GM12878 (cell line): Measurements from ENCODE around the gene ZSWIM3. TPM values are rescaled to one million over a fixed set of nuclear protein-coding genes. Genes with fewer than 3 reads are reported as not detected.

Experiments used
- BCL11A ChIP-seq: IDR thresholded peaks from 2 replicates; pipeline ENCODE4 v1.6.1; 2011; ENCODE audit warnings: low read depth, low read length
- BHLHE40 ChIP-seq, 2 experiments: fragments of 450-650 bp in 1 of 2; IDR thresholded peaks; 2 replicates each; pipeline ENCODE4 v1.6.1; 2011 to 2017; ENCODE audit warnings: low read depth in 2 of 2, borderline replicate concordance in 1 of 2, improper control_type of control experiment in 1 of 2, low read length in 1 of 2, mild to moderate bottlenecking in 1 of 2
- FOS ChIP-seq: IDR thresholded peaks from 3 replicates; pipeline ENCODE4 v1.6.1; 2011; ENCODE audit warnings: borderline replicate concordance; ENCODE audit not compliant: insufficient read length; ENCODE audit errors: extremely low read depth
- HDGF ChIP-seq: fragments of 450-650 bp; IDR thresholded peaks from 2 replicates; pipeline ENCODE4 v1.6.1; 2016; ENCODE audit warnings: antibody characterized with exemption
- IKZF1 ChIP-seq: fragments of 450-650 bp; conservative IDR thresholded peaks from 2 replicates; pipeline ENCODE4 v1.6.1; 2017; ENCODE audit warnings: antibody characterized with exemption, mild to moderate bottlenecking
- IKZF2 ChIP-seq, 2 experiments: fragments of 450-650 bp; IDR thresholded peaks; 2 replicates each; pipeline ENCODE4 v1.6.1; 2017; ENCODE audit warnings: mild to moderate bottlenecking in 2 of 2, moderate library complexity in 2 of 2
- KDM1A ChIP-seq: fragments of 200-600 bp; sonication (generic); IDR thresholded peaks from 2 replicates; pipeline ENCODE4 v1.6.1; 2016; ENCODE audit warnings: borderline replicate concordance
- MEF2B ChIP-seq: fragments of 450-650 bp; IDR thresholded peaks from 2 replicates; pipeline ENCODE4 v1.6.1; 2018; ENCODE audit warnings: mild to moderate bottlenecking, moderate library complexity; ENCODE audit not compliant: partially characterized antibody, poor library complexity, severe bottlenecking
- MTA3 ChIP-seq: IDR thresholded peaks from 2 replicates; pipeline ENCODE4 v1.6.1; 2012; ENCODE audit warnings: low read length, inconsistent platforms, borderline replicate concordance
- MXI1 ChIP-seq: fragments of 150-350 bp; IDR thresholded peaks from 2 replicates; pipeline ENCODE4 v1.6.1; 2011; ENCODE audit warnings: low read depth, mild to moderate bottlenecking, inconsistent platforms, low read length, improper control_type of control experiment
- NFXL1 ChIP-seq: fragments of 450-650 bp; IDR thresholded peaks from 2 replicates; pipeline ENCODE4 v1.6.1; 2017; ENCODE audit warnings: antibody characterized with exemption, mild to moderate bottlenecking, borderline replicate concordance
- NFYA ChIP-seq: IDR thresholded peaks from 2 replicates; pipeline ENCODE4 v1.6.1; 2011; ENCODE audit warnings: low read depth, mild to moderate bottlenecking, low read length, improper control_type of control experiment, borderline replicate concordance
- NR2C1 ChIP-seq: fragments of 450-650 bp; IDR thresholded peaks from 2 replicates; pipeline ENCODE4 v1.6.1; 2017; ENCODE audit warnings: antibody characterized with exemption, mild to moderate bottlenecking, moderate library complexity
- NRF1 ChIP-seq: conservative IDR thresholded peaks from 2 replicates; pipeline ENCODE4 v1.6.1; 2011; ENCODE audit warnings: mild to moderate bottlenecking, low read depth, low read length, improper control_type of control experiment
- PML ChIP-seq: IDR thresholded peaks from 2 replicates; pipeline ENCODE4 v1.6.1; 2012; ENCODE audit warnings: low read length, inconsistent platforms
- POLR2AphosphoS2 ChIP-seq: IDR thresholded peaks from 2 replicates; pipeline ENCODE4 v1.6.1; 2011; ENCODE audit warnings: low read depth, mild to moderate bottlenecking, low read length, improper control_type of control experiment, moderate library complexity
- POLR2AphosphoS5 ChIP-seq: IDR thresholded peaks from 2 replicates; pipeline ENCODE4 v1.6.1; 2011; ENCODE audit warnings: mild to moderate bottlenecking, low read length, inconsistent platforms
- RBBP5 ChIP-seq: fragments of 200-600 bp; sonication (generic); conservative IDR thresholded peaks from 2 replicates; pipeline ENCODE4 v1.6.1; 2016
- SIN3A ChIP-seq: IDR thresholded peaks from 2 replicates; pipeline ENCODE4 v1.6.1; 2012; ENCODE audit warnings: low read depth, low read length, improper control_type of control experiment
- SREBF1 ChIP-seq: IDR thresholded peaks from 2 replicates; pipeline ENCODE4 v1.6.1; 2012; ENCODE audit warnings: mild to moderate bottlenecking, low read length
- YY1 ChIP-seq: IDR thresholded peaks from 2 replicates; pipeline ENCODE4 v1.6.1; 2011; ENCODE audit warnings: low read depth, mild to moderate bottlenecking, low read length
- ZNF274 ChIP-seq: IDR thresholded peaks from one replicate; pipeline ENCODE4 v1.8.0; 2011; ENCODE audit not compliant: insufficient read length, insufficient read depth
- ZNF622 ChIP-seq: fragments of 450-650 bp; IDR thresholded peaks from 2 replicates; pipeline ENCODE4 v1.6.1; 2017; ENCODE audit warnings: mild to moderate bottlenecking, inconsistent platforms
- ZSCAN29 ChIP-seq: fragments of 450-650 bp; IDR thresholded peaks from 2 replicates; pipeline ENCODE4 v1.6.1; 2017; ENCODE audit warnings: mild to moderate bottlenecking, moderate library complexity
- polyA plus RNA-seq, 11 experiments: library from polyadenylated mRNA; depleted of rRNA in 4 of 11; unstranded in 6 of 11; stranded (reverse) in 5 of 11; fragments of >200 nt; fragmentation: Nextera tagmentation in 4 of 11; fragmentation: Illumina TruSeq in 1 of 11; extraction: Ambion mirVana in 4 of 11; extraction: Trizol in 1 of 11; gene quantifications; 1 replicate in 1 of 11; 2 replicates in 10 of 11; pipeline versions ENCODE4 v1.2.1 to v1.2.3, GENCODE V29; 2011 to 2016; ENCODE audit warnings: inconsistent platforms in 2 of 11, missing spikeins in 2 of 11, low read depth in 1 of 11
- total RNA-seq, 4 experiments: library from RNA; depleted of rRNA in 3 of 4; stranded (reverse); fragments of >200 nt in 3 of 4; fragmentation: Illumina TruSeq in 1 of 4; extraction: Trizol in 1 of 4; gene quantifications; 2 replicates each; pipeline versions ENCODE4 v1.2.1 to v1.2.3, GENCODE V29; 2013 to 2021
- TF ChIP-seq, protein P1 (sequence below), 3 experiments: IDR thresholded peaks in 2 of 3; conservative IDR thresholded peaks in 1 of 3; 2 replicates each; pipeline ENCODE4 v1.5.1; 2011; ENCODE audit warnings: low read depth in 3 of 3, low read length in 3 of 3, mild to moderate bottlenecking in 3 of 3, control low read depth in 2 of 3, moderate library complexity in 2 of 3, inconsistent platforms in 1 of 3, mixed read lengths in 1 of 3; ENCODE audit not compliant: control insufficient read depth in 2 of 3, insufficient read depth in 1 of 3; ENCODE audit errors: extremely low read depth in 1 of 3
- TF ChIP-seq, protein P2 (sequence below): IDR thresholded peaks from 2 replicates; pipeline ENCODE4 v1.6.1; 2012; ENCODE audit warnings: low read length, inconsistent platforms

Gene ZSWIM3
- total and polyA plus RNA-seq, 10 of the 15 experiments (the other 5 are each of a cell fraction or from before 2014, with no cell fraction given) = 1.6 to 5.1 (median 4.2) TPM

DNA sequence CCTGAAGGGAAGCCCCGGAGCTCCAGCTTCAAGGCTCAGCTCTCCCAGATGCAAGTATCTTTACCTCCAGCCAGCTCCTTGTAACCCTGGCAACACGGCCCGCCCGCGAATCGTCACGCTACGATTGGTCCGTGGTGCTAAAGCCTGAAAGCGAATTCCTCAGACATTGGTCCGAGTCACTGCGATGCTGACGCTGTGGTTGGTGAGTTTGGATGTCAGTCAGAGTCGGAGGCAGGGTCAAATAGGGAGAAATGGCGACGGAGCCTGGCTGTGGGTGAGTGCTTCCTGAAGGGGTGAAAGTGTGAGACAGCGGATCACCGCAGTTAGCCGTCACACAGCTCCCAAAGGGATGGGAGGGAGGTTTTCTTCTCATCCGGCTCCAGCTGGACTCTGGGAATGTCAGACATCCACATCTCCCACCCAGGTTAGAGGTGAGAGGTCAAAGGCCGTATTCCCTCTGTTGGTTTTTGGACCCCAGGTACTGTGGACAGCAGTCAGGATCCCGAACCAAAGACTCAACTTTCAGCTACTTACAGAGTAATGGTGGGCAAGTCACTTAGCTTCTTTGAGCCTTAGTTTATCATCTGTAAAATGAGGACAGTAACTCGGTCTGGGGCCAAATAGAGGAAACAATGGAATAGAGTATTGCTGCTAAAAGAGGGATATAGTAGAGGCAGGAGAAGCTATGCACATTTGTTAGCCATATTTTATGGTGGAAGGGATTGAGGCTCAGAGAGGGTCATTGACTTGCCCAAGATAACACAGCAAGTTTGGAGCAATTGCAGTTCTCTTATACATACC is 23.8 kb downstream of the ZSWIM3 start, which contains the start of gene ZSWIM1 (continued):
- peak; percentile 47 for TF ChIP-seq MEF2B
- TF ChIP-seq NRF1 = no peak
- no peak for TF ChIP-seq ZSCAN29
- TF ChIP-seq, protein P1, sequence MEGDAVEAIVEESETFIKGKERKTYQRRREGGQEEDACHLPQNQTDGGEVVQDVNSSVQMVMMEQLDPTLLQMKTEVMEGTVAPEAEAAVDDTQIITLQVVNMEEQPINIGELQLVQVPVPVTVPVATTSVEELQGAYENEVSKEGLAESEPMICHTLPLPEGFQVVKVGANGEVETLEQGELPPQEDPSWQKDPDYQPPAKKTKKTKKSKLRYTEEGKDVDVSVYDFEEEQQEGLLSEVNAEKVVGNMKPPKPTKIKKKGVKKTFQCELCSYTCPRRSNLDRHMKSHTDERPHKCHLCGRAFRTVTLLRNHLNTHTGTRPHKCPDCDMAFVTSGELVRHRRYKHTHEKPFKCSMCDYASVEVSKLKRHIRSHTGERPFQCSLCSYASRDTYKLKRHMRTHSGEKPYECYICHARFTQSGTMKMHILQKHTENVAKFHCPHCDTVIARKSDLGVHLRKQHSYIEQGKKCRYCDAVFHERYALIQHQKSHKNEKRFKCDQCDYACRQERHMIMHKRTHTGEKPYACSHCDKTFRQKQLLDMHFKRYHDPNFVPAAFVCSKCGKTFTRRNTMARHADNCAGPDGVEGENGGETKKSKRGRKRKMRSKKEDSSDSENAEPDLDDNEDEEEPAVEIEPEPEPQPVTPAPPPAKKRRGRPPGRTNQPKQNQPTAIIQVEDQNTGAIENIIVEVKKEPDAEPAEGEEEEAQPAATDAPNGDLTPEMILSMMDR (IDR thresholded peaks at IDR 0.05 in 2 of 3, conservative IDR thresholded peaks at IDR 0.05 in 1 of 3; ENCODE audit: control insufficient read depth in 2 of 3, extremely low read depth in 1 of 3, insufficient read depth in 1 of 3, low read depth in 3 of 3, low read length in 3 of 3) = no peak
- TF ChIP-seq MTA3 = no peak
- no peak for TF ChIP-seq BCL11A
- TF ChIP-seq PML = peak; percentile 88
- peak; percentile 84 for TF ChIP-seq NFYA
- peak; percentile 76 to 78 for TF ChIP-seq IKZF2 (IDR thresholded peaks at IDR 0.05)
- peak; percentile 49; the same call in 1 of the 2 replicates for TF ChIP-seq HDGF
- no peak for TF ChIP-seq KDM1A
- peak; percentile 96 for TF ChIP-seq FOS
- peak; percentile 98 for TF ChIP-seq YY1
- TF ChIP-seq, protein P2, sequence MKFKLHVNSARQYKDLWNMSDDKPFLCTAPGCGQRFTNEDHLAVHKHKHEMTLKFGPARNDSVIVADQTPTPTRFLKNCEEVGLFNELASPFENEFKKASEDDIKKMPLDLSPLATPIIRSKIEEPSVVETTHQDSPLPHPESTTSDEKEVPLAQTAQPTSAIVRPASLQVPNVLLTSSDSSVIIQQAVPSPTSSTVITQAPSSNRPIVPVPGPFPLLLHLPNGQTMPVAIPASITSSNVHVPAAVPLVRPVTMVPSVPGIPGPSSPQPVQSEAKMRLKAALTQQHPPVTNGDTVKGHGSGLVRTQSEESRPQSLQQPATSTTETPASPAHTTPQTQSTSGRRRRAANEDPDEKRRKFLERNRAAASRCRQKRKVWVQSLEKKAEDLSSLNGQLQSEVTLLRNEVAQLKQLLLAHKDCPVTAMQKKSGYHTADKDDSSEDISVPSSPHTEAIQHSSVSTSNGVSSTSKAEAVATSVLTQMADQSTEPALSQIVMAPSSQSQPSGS = no peak
- TF ChIP-seq BHLHE40 (IDR thresholded peaks at IDR 0.05; ENCODE audit: borderline replicate concordance in 1 of 2, low read depth in 2 of 2, low read length in 1 of 2) = no peak
- TF ChIP-seq ZNF622 = no peak
- no peak for TF ChIP-seq RBBP5
- TF ChIP-seq ZNF274 = no peak
- peak; percentile 94 for TF ChIP-seq MXI1
- peak; percentile 62; the same call in 1 of the 2 replicates for TF ChIP-seq SREBF1
- peak; percentile 80 for TF ChIP-seq IKZF1
- TF ChIP-seq SIN3A = peak; percentile 78
- TF ChIP-seq POLR2AphosphoS5 = peak; percentile 98
- TF ChIP-seq NFXL1 = no peak
- TF ChIP-seq POLR2AphosphoS2 = peak; percentile 89
- TF ChIP-seq NR2C1 = peak; percentile 97
